RPMI7951 (cell line): ENCODE data around the gene RNF8. TPM values are rescaled to one million over a fixed set of nuclear protein-coding genes. Genes with fewer than 3 reads are reported as not detected.
"Not testable (repeated sequence)": the region's sequence is repeated elsewhere in the genome, so short reads cannot be mapped to it uniquely, and the experiment has no call there.

ENCODE experiments used
- DNase-seq: peaks from one replicate; pipeline ENCODE4 v3.0.0-alpha.2; 2012; ENCODE audit warnings: low read depth
- total RNA-seq: library from RNA; depleted of rRNA; stranded (reverse); fragments of >200 nt; shearing (Covaris generic); gene quantifications from 2 replicates; pipeline ENCODE4 v1.2.3, GENCODE V29; 2014

The RNF8 gene
- total RNA-seq, 1 experiment from 2014 or later = 25.5 TPM

DNA sequence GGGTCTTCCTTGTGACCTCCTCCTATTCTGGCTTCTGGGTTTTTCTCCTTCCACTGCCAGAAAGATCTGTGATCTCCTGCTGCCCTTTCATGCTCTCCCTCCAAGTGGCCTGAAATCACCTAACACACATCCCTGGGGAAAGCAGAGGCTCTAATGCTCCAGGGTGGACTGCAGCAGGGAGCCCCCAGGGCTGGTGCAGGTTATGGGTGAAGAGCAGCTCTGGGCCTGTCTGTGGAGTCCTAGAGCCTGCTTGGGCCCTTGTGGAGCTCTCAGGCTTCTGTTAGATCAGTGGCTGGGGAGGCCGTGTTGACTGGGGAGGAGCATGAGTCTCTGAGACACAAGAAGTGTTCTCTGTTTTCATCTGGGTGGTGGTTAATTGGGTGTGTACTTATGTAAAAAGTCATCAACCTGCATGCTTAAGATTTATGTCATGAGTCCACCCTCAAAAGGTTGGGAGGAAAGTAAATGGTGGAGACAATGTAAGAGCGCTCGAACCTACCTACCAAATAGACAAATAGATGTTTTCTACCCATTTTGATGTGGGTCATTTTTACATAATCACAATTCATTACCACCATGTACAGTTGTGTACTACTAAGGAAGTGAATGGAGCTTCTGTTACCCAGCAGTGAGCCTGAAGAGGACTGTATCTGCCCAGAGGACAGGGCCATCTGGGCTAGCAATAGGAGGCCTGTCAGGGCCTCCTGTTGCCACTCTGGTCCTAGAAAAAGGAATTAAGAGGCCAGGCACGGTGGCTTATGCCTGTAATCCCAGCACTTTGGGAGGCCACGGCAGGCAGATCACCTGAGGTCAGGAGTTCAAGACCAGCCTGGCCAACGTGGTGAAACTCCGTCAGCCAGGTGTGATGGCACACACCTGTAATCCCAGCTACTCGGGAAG lies 32.0 kb upstream of the RNF8 start:
- DNase-seq = no peak

DNA sequence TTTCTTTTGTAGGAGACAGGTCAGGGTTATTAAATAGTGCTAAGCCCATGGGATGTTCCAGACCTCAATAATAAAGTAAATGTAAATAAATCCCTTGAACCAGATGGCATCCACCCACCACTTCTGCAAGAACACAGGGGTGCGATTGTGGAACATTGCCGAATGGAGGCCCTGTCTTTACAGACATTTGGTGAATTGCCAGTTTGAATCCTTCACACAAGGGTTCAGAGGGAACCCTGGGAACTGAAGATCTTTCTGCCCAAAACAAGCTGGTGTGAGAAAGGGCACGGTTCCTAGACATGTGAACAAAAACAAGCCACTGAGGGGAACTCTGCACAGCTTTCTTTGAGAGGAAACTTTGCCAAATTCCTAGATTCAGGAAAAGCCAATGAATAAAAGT lies 30.2 kb upstream of the RNF8 start:
- DNase-seq = peak; percentile 12

DNA sequence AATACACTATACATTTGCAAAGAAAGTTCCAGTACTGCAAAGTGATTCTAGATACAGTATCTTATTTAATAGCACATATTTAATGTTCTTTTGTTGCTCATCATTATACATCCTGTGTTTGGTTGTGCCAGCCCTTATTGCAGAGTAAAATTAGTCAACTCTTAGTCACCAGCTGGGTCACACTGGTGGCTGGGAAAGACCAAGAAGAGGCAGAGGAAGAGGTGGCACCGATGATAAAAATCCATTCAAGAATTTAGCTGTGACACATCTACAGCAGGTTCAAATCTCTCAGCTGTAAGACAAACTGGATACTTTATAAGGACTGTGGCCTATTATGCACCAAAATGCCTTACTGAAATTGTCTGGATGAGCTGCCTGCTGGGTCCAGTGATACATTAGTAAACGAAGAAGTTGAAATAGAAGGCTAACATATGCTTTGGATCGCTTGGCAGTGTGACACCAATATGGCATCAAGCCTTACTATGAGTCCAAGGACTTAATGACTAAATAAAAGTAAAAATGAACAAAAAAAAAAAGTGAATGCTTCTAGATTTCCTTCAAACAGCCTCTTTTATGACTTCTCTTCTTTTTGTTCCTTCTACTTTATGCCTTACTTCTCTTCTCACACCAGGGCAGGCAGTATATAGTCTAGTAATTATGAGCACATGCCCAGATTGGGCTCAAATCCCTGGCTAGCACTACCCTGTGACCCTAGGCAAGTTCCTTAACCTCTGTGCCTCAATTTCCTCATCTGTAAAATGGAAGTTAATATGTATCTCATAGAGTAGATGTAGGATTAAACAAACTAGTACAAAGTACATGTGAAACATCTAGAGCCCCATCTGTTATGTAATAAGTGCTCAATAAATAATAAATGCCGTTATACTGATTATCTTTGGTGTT lies 29.4 kb upstream of the RNF8 start:
- peak; percentile 69 for DNase-seq

DNA sequence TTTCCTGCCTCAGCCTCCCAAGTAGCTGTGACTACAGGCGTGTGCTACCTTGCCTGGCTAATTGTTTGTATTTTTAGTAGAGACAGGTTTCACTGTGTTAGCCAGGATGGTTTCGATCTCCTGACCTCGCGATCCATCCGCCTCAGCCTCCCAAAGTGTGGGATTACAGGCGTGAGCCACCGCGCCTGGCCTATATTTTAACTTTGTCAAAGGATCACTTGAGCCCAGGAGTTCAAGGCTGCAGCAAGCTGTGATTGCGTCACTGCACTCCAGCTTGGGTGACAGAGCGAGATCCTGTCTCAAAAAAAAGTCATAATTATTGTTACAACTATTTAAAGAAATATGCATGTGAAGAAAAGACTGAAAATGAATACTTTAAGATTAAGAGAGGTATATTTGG lies 23.4 kb upstream of the RNF8 start:
- DNase-seq = not testable (repeated sequence)

DNA sequence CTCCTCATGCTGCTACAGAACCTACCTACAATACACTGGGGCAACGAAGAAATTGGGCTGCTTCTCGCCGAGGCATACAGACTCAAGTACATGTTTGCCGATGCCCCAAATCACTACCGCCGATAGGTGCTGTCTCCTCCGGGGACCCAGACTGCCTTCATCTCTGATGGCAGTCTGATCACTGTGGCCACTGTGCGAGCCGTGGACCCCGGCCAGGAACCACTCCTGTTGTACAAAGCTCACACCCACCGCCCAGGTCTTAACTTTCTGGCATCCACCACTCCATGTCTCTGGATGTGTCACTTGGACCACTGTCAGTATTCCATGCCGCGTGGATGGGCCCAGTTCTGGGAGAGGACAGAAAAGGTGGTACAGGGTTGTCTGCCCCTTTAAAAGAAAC lies 22.7 kb upstream of the RNF8 start:
- DNase-seq = no peak

DNA sequence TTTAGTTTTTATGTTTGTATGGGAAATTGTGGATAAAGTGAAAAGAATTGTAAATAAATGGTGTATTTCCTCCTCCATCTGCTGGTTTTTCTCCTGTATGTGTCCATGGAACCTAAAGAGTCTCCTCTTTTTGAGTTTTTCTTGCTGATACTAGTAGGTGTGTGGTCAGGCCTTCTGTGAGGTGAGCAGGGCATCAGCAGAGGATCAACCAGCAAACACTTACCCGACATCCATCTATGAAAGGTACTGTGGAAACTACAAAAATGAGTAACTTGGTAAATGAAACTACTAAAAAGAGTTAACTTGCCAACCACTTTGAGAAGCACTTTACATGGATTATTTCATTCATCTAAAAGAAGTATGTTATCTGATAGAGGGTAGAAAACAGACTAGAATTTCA lies 20.9 kb upstream of the RNF8 start:
- DNase-seq = no peak

DNA sequence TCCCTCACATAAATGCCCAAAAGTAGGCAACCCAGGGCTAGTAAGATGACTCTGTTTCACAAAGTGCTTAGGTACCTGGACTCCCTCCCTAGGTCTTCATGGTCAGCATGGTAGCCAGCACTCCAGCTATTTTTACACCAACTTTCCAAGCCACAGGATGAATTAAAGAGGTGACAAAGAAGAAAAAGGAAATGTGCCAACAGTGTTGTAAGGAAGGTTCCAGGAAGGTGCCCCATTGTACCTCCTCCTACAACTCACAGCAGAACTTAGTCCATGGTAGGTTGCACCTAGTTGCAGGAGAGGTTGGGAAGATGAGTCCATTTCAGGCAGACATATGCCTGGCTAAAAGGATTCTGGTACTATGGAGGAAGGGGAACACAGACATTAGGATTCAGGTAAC lies 19.7 kb upstream of the RNF8 start:
- no peak for DNase-seq

DNA sequence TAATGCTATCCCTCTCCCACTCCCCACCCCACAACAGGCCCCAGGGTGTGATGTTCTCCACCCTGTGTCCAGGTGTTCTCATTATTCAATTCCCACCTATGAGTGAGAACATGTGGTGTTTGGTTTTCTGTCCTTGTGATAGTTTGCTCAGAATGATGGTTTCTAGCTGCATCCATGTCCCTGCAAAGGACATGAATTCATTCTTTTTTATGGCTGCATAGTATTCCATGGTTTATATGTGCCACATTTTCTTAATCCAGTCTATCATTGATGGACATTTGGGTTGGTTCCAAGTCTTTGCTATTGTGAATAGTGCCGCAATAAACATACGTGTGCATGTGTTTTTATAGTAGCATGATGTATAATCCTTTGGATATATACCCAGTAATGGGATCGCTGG lies 15.5 kb upstream of the RNF8 start:
- DNase-seq = not testable (repeated sequence)

DNA sequence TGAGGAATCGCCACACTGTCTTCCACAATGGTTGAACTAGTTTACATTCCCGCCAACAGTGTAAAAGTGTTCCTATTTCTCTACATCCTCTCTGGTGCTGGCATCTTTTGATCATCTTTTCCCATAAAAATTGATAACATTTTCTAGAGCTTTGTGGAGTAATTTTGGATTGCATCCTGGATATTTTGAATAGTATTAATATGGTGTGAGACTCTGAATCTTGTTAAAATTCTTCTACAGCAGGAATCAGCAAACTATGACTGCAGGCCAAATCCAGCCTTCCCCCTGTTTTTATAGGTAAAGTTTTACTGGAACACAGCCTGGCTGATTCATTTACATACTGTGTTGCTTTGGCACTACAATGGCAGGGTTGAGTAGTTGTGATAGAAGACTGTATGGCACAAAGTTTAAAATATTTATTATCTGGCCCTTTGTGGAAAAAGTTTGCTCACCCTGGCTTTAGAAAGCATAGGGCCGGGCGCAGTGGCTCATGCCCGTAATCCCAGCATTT lies 15.0 kb upstream of the RNF8 start:
- no peak for DNase-seq

DNA sequence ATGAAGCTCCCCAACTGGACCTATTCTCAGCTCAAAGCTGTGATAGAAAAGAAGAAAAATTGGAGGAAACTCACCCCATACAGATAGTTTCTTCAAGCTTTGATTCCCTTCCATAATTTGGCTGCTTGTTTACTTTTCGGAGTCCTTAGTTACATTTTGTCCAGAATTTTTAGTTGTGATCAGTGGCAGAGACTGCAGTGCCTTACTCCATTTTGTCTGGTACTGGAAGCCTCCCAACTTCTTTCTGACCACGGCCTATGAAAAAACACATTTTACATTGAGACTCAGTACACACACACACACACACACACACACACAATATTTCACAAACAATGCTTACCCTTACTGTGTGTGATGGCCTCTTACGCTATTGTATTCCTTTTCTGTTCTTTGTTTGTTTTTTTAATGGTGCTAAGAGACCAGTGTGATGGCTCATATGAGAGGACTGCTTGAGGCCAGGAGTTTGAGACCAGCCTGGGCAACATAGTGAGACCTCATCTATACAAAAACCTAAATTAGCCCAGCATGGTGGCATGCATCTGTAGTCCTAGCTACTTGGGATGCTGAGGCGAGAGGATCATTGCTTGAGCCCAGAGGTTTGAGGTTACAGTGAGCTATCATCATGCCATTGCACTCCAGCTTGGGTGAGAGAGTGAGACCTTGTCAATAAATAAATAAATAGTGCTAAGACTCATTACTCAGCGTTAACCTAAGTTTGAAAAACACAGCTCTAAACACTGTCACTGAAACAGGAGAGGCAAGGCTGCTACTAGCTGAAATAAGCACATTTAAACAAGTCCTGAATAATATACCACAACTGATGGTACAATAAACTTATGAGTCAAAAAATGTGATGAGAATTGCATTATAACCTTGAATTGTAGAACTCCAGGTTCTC lies 13.8 kb upstream of the RNF8 start:
- DNase-seq = no peak

DNA sequence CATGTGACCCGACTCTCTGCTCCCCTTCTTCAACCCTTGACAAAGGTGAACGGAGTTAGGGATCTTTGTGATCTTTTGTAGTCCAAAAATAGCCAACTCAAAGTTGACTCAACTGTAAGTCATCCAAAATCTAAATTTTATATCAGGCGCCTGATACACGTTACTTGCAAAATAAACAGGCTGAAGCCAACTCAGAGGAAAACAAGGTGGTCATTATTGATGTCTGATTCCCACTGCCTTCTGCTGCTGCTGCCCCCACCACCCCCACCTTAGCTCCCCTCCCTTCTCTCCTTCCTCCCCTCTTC lies 13.2 kb upstream of the RNF8 start:
- DNase-seq = no peak

DNA sequence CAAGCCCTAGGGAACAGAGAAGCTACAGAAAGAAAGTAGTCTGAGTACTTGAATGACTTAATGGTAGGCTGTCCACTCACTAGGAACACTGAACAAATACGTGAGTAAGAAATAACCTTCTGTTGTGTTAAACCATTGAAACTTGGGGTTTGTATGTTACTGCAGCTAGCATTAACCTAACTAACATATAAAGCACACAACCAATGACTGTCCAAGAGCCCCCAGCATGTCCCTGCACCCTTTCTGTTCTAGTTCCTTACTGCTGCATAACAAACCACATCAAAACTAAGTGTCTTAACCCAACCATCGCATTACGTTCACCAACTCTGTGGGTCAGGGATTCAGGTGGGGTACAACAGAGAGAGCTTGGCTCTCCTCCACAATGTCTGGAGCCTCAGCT lies 10.5 kb upstream of the RNF8 start:
- no peak for DNase-seq

DNA sequence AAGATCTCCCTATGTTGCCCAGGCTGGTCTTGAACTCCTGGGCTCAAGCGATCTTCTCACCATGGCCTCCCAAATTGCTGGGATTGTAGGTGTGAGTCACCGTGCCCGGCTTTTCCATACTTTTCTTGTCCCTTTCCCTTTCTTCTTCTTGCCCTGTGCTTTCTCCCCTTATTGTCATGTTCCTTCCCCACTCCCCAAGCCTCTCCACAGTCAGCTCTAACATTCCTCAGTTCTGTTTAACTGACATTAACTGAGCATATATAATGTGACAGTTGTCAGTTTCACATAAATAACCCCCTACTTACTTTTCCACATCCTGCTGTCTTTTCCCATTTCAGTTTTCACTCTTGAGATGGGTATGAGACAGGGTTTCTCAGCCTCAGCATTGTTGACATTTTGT lies 9.5 kb upstream of the RNF8 start:
- no peak for DNase-seq

DNA sequence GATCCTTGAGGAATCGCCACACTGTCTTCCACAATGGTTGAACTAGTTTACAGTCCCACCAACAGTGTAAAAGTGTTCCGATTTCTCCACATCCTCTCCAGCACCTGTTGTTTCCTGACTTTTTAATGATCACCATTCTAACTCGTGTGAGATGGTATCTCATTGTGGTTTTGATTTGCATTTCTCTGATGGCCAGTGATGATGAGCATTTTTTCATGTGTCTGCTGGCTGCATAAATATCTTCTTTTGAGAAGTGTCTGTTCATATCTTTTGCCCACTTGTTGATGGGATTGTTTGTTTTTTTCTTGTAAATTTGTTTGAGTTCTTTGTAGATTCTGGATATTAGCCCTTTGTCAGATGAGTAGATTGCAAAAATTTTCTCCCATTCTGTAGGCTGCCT lies 8.0 kb upstream of the RNF8 start:
- DNase-seq = not testable (repeated sequence)

DNA sequence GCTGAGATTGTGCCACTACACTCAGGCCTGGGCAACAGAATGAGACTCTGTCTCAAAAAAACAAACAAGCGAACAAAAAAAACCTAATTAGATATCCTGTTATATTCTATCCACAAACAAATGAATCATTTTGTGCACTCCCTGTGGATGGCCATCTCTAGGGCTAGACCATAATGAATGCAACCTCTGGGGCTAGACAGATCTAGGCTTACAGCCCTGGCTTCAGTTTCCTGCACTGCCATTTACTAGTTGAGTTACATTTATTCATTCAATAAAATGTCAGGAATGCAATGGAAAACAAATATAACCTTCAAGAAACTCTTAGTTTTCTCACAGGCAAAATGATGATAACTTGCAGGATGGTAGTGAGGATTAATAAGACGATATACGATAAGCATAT lies 6.6 kb upstream of the RNF8 start:
- no peak for DNase-seq

DNA sequence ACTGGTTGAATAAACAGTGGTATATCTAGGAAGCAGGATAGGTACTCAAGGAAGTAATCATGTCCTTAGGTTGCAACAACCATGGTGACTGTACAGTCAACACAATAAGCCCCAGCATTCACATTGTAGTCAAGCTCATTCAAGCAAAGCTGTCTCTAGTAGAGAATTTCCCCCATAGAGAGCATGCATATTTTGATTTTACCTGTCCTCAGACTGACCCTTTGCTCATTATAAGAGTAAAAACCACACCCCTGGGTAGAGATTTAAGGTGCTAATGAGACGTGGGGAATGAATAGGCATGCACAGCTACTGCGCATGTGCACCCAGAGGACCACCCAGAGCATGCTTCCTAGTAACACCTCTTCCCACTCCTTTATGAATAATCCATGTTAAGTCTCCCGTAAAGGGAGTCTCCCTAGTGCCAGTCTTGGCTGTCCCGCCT lies 6.1 kb upstream of the RNF8 start:
- no peak for DNase-seq

DNA sequence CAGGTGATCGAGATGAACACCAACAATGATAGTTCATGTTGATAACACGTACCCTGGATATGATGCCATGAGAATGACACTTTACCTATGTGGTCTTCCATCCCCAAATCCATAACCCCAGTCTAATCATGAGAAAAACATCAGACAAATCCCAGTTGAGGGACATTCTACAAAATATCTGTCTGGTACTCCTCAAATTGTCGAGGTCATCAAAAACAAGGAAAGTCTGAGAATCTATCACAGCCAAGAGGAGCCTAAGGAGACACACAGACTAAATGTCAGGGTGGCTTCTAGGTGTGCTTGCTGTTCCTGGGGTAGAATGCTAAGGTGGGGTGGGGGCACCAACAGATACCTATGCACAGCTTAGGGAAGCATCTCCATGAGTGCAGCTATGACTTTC lies 2.8 kb upstream of the RNF8 start:
- DNase-seq = no peak

DNA sequence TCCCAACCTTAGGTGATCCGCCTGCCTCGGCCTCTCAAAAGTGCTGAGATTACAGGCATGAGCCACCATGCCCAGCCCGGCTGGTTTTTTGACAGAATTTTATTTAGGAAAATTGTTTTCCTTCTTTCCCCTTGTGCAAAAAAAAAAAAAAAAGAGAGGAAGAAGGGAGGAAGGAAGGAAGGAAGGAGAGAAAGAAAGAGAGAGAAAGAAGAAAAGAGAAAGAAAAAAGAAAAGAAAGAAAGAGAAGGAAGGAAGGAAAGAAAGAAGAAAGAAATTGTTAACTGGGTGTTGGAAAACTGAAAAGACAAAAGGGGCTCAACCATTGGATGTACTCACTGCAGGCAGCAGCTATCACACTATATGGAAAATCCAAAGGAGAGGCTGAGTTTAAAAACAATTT lies 1.4 kb upstream of the RNF8 start:
- DNase-seq = no peak

DNA sequence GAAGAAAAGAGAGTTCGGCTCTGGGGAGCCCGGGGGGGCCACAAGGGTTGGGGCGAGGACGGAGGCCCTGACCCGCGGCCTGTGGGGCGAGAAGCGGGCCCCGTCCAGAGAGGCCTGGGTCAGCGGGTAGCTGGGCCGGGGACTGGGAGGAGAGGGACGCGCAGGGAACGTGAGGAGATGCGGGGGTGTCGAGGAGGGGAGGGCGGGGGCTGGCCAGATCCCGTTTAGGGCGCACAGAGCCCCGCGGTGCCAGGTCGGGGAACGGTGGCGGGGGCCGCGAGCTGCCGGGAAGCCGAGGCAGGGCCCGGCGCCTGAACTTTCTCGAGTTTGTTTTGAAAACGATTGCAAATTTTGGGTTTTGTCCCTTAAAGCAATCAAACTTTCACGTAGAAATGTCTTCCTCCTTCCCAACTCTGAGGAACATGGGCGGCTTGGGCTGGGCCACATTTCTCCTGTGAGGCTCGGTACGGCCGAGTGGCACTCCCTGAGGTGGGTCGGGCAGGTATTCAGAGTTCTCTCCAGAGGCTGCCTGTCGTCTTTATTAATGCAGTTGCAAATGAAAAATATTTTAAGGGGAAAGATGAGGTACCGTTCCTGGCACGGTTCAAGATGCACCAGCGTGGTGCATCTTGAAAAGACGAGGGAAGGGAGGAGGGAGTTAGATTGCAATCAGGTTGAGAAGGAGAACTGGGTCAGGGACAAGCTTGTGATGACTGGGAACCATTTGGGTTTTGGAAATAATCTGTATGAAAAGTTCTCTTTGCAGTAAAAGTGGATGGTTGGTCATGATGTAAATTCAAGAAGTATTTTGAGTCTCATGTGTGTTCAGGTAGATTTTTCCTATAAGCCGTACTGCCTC lies 972 bp downstream of the RNF8 start:
- peak; percentile 35 for DNase-seq

DNA sequence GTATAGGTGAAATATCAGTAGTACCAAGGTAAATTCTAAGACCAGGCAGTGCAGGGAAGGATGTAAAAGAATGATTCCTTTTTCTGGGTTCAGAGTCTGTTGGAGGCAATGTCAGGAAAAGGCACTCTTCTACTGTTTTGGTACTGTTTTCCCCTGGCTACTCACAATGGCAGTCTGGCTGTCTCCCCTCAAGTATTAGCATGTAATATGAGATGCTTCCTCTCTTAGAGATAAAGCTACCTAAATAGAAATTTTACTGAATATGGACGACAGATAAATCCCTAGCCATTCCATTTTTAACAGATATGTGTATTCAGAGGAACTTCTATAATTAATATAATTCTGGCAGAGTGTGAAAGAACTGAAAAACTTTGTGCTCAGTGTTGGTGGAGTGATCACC lies 3.5 kb downstream of the RNF8 start:
- DNase-seq = no peak

DNA sequence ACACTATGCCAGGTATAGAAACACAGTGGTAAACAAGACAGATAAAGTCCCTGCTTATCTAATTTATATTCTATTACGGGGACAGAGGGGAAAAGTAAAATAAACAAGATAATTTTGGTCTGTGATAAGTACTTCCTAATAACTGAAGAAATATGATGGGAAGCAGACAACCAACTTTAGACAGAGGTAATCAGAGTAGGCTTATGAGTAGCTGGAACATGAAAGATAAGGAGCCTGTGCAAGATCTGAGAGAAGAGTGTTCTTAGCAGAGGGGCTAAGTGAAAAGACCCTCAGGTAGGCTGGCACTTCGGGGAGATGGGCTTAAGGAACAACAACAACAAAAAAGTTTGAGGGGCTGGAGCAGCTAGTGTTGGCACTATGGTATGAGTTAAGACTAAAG lies 4.1 kb downstream of the RNF8 start:
- no peak for DNase-seq
